ENCODE measurements around the gene EYA3. TPM values are rescaled to one million over a fixed set of nuclear protein-coding genes. Genes with fewer than 3 reads are reported as not detected.
A peak's percentile ranks its signal among the peaks of the same experiment; 100 is the strongest.

Gene EYA3
- total and polyA plus RNA-seq, 2 of the 8 experiments (the other 6 are each of a cell fraction or from before 2014, with no cell fraction given): 15.0 to 33.9 TPM

- Histone ChIP-seq H2BK5ac (ENCODE audit: low read depth, low read length) (peak overlapping the region; percentile 88), H2BK12ac (ENCODE audit: low read depth, low read length) (0 out of 2 replicates have a peak overlapping the region, but pooled peaks have one; percentile 75), H4K5ac (ENCODE audit: insufficient read length, low read depth, low read length) (no peak overlapping the region), H2BK20ac (ENCODE audit: low read length) (no peak overlapping the region), H3K18ac (ENCODE audit: extremely low read depth, low read length) (peak overlapping the region; percentile 32; the same call in 1 of the 2 replicates), H2AFZ (ENCODE audit: low read length) (no peak overlapping the region), H3K9me3 (ENCODE audit: insufficient read depth in 2 of 2, low read depth in 1 of 2, low read length in 1 of 2) (no peaks in the 10 kb centered on the region), H3K23me2 (ENCODE audit: low read depth, low read length) (peaks cover 7% of the 10 kb centered on the region), H4K8ac (ENCODE audit: extremely low read depth, insufficient read depth, low read length) (no peak overlapping the region; the same call in 1 of the 2 replicates), H3K23ac (ENCODE audit: insufficient read length) (no peak overlapping the region), H3K4me3 (ENCODE audit: extremely low read depth in 1 of 4, insufficient read depth in 2 of 4, low read depth in 3 of 4, low read length in 4 of 4) (no peak overlapping the region), H3K4me1 (replicated peaks in 1 of 4; ENCODE audit: control insufficient read depth in 3 of 4, insufficient read depth in 4 of 4, low read length in 3 of 4) (peaks cover 16 to 25% (median 19%) of the 10 kb centered on the region in 4 experiments), H3K4ac (replicated peaks; ENCODE audit: insufficient read length, low read depth, low read length) (peak overlapping the region; percentile 36), H3K9ac (replicated peaks in 1 of 4; ENCODE audit: extremely low read depth in 1 of 4, low read depth in 3 of 4, low read length in 3 of 4) (no peak overlapping the region), H2AK5ac (ENCODE audit: low read depth, low read length) (no peak overlapping the region), H2BK15ac (ENCODE audit: low read length) (peak overlapping the region; percentile 72; the same call in 1 of the 2 replicates), H3K79me2 (ENCODE audit: control insufficient read depth in 1 of 2, insufficient read depth in 2 of 2, low read length in 2 of 2) (peaks cover 0 to 26% of the 10 kb centered on the region in 2 experiments; a peak in 3 of 4 replicates), H3K27ac (ENCODE audit: low read depth, low read length) (no peak overlapping the region), H4K20me1 (replicated peaks in 1 of 2; ENCODE audit: control insufficient read depth in 1 of 2, insufficient read depth in 2 of 2, low read length in 2 of 2) (peaks cover 0 to 10% of the 10 kb centered on the region in 2 experiments), H4K91ac (replicated peaks; ENCODE audit: insufficient read length, low read length) (no peak overlapping the region), H3K27me3 (replicated peaks in 1 of 4; ENCODE audit: control insufficient read depth in 3 of 4, extremely low read depth in 1 of 4, insufficient read depth in 3 of 4, low read length in 3 of 4) (no peaks in the 10 kb centered on the region), H3K4me2 (ENCODE audit: insufficient read depth in 1 of 2, low read depth in 2 of 2, low read length in 2 of 2) (no peak overlapping the region), H3K36me3 (ENCODE audit: control insufficient read depth in 2 of 4, insufficient read depth in 4 of 4, low read length in 3 of 4) (peaks cover 0 to 15% (median 9%) of the 10 kb centered on the region in 4 experiments; a peak in 7 of 8 replicates), H3K56ac (replicated peaks; ENCODE audit: insufficient read length, low read depth, low read length) (no peak overlapping the region), H3K14ac (ENCODE audit: insufficient read length) (no peak overlapping the region), H3K79me1 (ENCODE audit: low read depth, low read length) (peaks cover 17% of the 10 kb centered on the region; the same call in 1 of the 2 replicates), H2BK120ac (replicated peaks; ENCODE audit: low read depth, low read length) (no peak overlapping the region)
- 58% methylated on average over 6 of the region's 6 CpGs; no CpG with 5 or more reads in 1 of the 2 experiments for WGBS, 2 experiments (ENCODE audit: extremely low coverage in 1 of 2, insufficient coverage in 1 of 2, insufficient read length in 1 of 2, insufficient replicate concordance in 2 of 2, low coverage in 1 of 2, low lambda C conversion rate in 2 of 2, missing lambda C conversion rate in 1 of 2)
- FAIRE-seq (no peak), DNase-seq (ENCODE audit: low read depth in 1 of 2, low spot score in 2 of 2) (peak in 1 of 2 experiments; percentile 73)
- CTCF ChIA-PET (ENCODE audit: partially characterized antibody): interaction anchor here (0.5 to 5.3 kb wide), 21 partner anchors 8 to 282 kb away, joined by 3 to 46 read pairs (median 5); partner anchors contain the start of gene XKR8
- TF ChIP-seq CTCF (IDR thresholded peaks at IDR 0.05; ENCODE audit: control extremely low read depth in 1 of 3, insufficient read depth in 1 of 3, low read depth in 1 of 3, low read length in 3 of 3): peak; percentile 40 to 52 (median 43); a peak in 3 of 4 replicates
- TF ChIP-seq SIX5 (IDR thresholded peaks at IDR 0.05; ENCODE audit: low read depth, low read length): no peak
- TF ChIP-seq RAD21 (IDR thresholded peaks at IDR 0.05 in 1 of 2, conservative IDR thresholded peaks at IDR 0.05 in 1 of 2; ENCODE audit: low read depth in 2 of 2, low read length in 2 of 2): peak; percentile 35 to 55; a peak in 3 of 4 replicates
- no peak for TF ChIP-seq NANOG (IDR thresholded peaks at IDR 0.05; ENCODE audit: insufficient read depth, low read depth, low read length, poor library complexity, severe bottlenecking)
- no peak for TF ChIP-seq SP4 (IDR thresholded peaks at IDR 0.05; ENCODE audit: low read length)
- POLR2A ChIA-PET (ENCODE audit: partially characterized antibody): interaction anchor here (0.7 to 3.1 kb wide), 5 partner anchors 10 to 54 kb away, joined by 3 to 10 read pairs (median 3); partner anchors contain the start of gene XKR8
These were observed 148.1 kb downstream of the EYA3 start for GRCh38 chr1:27940297-27940696.

All from H1 (cell line).